ENCODE measurements around the gene ATP6V0B.

DNA sequence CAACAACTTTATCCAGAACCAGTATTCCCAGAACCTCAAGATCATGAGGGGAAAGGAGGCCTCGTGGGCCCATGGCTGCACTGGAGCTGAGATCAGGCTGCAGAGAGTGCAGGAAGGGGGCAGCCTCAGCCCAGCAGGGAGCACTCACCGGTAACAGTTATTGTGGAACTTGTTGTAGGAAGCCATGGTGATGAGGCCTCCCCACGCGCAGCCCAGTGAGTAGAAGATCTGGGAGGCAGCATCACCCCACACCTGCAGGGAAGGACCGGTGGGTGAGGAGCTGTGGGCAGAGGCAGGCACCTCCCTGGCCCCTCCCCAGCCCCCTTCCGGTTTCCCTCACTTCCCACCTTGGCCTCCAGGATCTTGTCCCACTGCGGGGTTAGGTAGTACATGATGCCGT lies 27.4 kb downstream of the ATP6V0B start:
- TF ChIP-seq CTCF (IDR thresholded peaks at IDR 0.05; ENCODE audit: extremely low read depth in 1 of 2, insufficient read depth in 1 of 2, low read depth in 1 of 2, low read length in 2 of 2), result no peak
- TF ChIP-seq POLR2A (IDR thresholded peaks at IDR 0.05; ENCODE audit: low read depth, low read length), result no peak
- no peak for TF ChIP-seq POLR2AphosphoS5 (IDR thresholded peaks at IDR 0.05; ENCODE audit: insufficient read depth, low read depth, low read length)
- TF ChIP-seq, protein P1, sequence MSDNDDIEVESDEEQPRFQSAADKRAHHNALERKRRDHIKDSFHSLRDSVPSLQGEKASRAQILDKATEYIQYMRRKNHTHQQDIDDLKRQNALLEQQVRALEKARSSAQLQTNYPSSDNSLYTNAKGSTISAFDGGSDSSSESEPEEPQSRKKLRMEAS (IDR thresholded peaks at IDR 0.05; ENCODE audit: insufficient read depth, insufficient read length), result no peak
